ENCODE measurements around the gene BCAS1.

Gene BCAS1

GRCh38 chr20:54095824-54096223, 25.4 kb upstream of the BCAS1 start:
- H3K18ac ChIP-seq (ENCODE audit: low read length) = no peak overlapping the region
- no peak overlapping the region for H3K23ac ChIP-seq (ENCODE audit: low read length)
- H4K8ac ChIP-seq (ENCODE audit: low read depth, low read length) = no peak overlapping the region
- no peak overlapping the region for H2BK5ac ChIP-seq (ENCODE audit: low read depth, low read length, poor library complexity)
- H3K14ac ChIP-seq (ENCODE audit: low read length) = no peak overlapping the region
- H2BK12ac ChIP-seq (ENCODE audit: low read length) = no peak overlapping the region
- H3K27me3 ChIP-seq (ENCODE audit: insufficient read depth, low read length) = no peaks in the 10 kb centered on the region
- no peaks in the 10 kb centered on the region for H3K79me2 ChIP-seq (ENCODE audit: control insufficient read depth, insufficient read depth, low read length, poor library complexity)
- H3K27ac ChIP-seq (ENCODE audit: low read depth, low read length) = no peak overlapping the region
- no peak overlapping the region for H3K9ac ChIP-seq (ENCODE audit: low read length)
- H3K4me3 ChIP-seq (ENCODE audit: low read depth, low read length) = no peak overlapping the region
- H2AFZ ChIP-seq (ENCODE audit: insufficient read depth, low read length, poor library complexity) = no peak overlapping the region
- H2BK120ac ChIP-seq (ENCODE audit: insufficient read depth, low read length, poor library complexity) = no peak overlapping the region
- H4K91ac ChIP-seq (ENCODE audit: low read depth, low read length) = no peak overlapping the region
- H3K9me3 ChIP-seq (ENCODE audit: insufficient read depth, low read depth, low read length) = no peaks in the 10 kb centered on the region
- H3K4ac ChIP-seq (ENCODE audit: low read depth, low read length) = no peak overlapping the region
- H4K12ac ChIP-seq (ENCODE audit: low read depth, low read length) = no peak overlapping the region
- H3K79me1 ChIP-seq (ENCODE audit: low read length) = no peaks in the 10 kb centered on the region
- no CpG with 5 or more reads among the region's 1 CpG for WGBS (ENCODE audit: extremely low coverage, insufficient coverage, insufficient read length)
- no peaks in the 10 kb centered on the region for H3K36me3 ChIP-seq (ENCODE audit: control insufficient read depth in 1 of 2, insufficient read depth in 2 of 2, low read length in 2 of 2)
- no peak overlapping the region for H2AK5ac ChIP-seq (ENCODE audit: low read length)
- no peak overlapping the region for H3K4me2 ChIP-seq (ENCODE audit: low read length)
- DNase-seq = no peak
- H3K4me1 ChIP-seq (ENCODE audit: control insufficient read depth in 1 of 2, insufficient read depth in 2 of 2, low read length in 2 of 2) = peaks cover 0 to 3% of the 10 kb centered on the region in 2 experiments

DNA sequence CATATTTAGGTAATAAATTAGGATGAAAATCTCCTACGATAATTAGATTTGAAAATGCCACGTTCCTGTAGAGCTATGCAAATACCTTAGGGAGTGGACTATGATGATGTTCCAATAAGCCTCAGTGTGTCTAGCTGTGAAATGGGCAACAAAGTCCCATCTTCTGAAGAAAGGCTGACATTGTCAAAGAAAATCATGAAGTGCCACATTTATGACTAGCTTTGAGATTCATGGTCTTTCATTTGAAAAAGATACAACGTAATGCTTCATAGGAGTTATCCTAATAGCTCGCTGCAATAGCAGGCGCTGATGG, 23.8 kb upstream of the BCAS1 start:
- Histone ChIP-seq H3K4me2 (ENCODE audit: low read length) (no peak overlapping the region), H3K9ac (ENCODE audit: low read length) (no peak overlapping the region), H3K4ac (ENCODE audit: low read depth, low read length) (no peak overlapping the region), H2BK5ac (ENCODE audit: low read depth, low read length, poor library complexity) (no peak overlapping the region), H2AFZ (ENCODE audit: insufficient read depth, low read length, poor library complexity) (no peak overlapping the region), H3K27me3 (ENCODE audit: insufficient read depth, low read length) (no peaks in the 10 kb centered on the region), H2BK12ac (ENCODE audit: low read length) (no peak overlapping the region), H4K8ac (ENCODE audit: low read depth, low read length) (no peak overlapping the region), H3K79me1 (ENCODE audit: low read length) (no peaks in the 10 kb centered on the region), H2BK120ac (ENCODE audit: insufficient read depth, low read length, poor library complexity) (no peak overlapping the region), H3K9me3 (ENCODE audit: insufficient read depth, low read depth, low read length) (peaks cover 3% of the 10 kb centered on the region), H3K23ac (ENCODE audit: low read length) (no peak overlapping the region), H3K79me2 (ENCODE audit: control insufficient read depth, insufficient read depth, low read length, poor library complexity) (no peaks in the 10 kb centered on the region), H3K27ac (ENCODE audit: low read depth, low read length) (no peak overlapping the region), H3K36me3 (ENCODE audit: control insufficient read depth in 1 of 2, insufficient read depth in 2 of 2, low read length in 2 of 2) (no peaks in the 10 kb centered on the region), H3K14ac (ENCODE audit: low read length) (no peak overlapping the region), H3K4me1 (ENCODE audit: control insufficient read depth in 1 of 2, insufficient read depth in 2 of 2, low read length in 2 of 2) (peaks cover 0 to 3% of the 10 kb centered on the region in 2 experiments), H2AK5ac (ENCODE audit: low read length) (no peak overlapping the region), H3K18ac (ENCODE audit: low read length) (no peak overlapping the region), H3K4me3 (ENCODE audit: low read depth, low read length) (no peak overlapping the region), H4K91ac (ENCODE audit: low read depth, low read length) (no peak overlapping the region), H4K12ac (ENCODE audit: low read depth, low read length) (no peak overlapping the region)
- no CpG with 5 or more reads among the region's 5 CpGs for WGBS (ENCODE audit: extremely low coverage, insufficient coverage, insufficient read length)
- no peak for DNase-seq

- no peak overlapping the region for H2BK120ac ChIP-seq (ENCODE audit: insufficient read depth, low read length, poor library complexity)
- no peak overlapping the region for H3K4me2 ChIP-seq (ENCODE audit: low read length)
- H3K4ac ChIP-seq (ENCODE audit: low read depth, low read length) = no peak overlapping the region
- H3K18ac ChIP-seq (ENCODE audit: low read length) = no peak overlapping the region
- H3K4me1 ChIP-seq (ENCODE audit: control insufficient read depth in 1 of 2, insufficient read depth in 2 of 2, low read length in 2 of 2) = peaks cover 0 to 3% of the 10 kb centered on the region in 2 experiments
- no peak for DNase-seq
- no peak overlapping the region for H2AFZ ChIP-seq (ENCODE audit: insufficient read depth, low read length, poor library complexity)
- no peaks in the 10 kb centered on the region for H3K79me1 ChIP-seq (ENCODE audit: low read length)
- H3K36me3 ChIP-seq (ENCODE audit: control insufficient read depth in 1 of 2, insufficient read depth in 2 of 2, low read length in 2 of 2) = no peaks in the 10 kb centered on the region
- no peak overlapping the region for H2AK5ac ChIP-seq (ENCODE audit: low read length)
- no peak overlapping the region for H3K27ac ChIP-seq (ENCODE audit: low read depth, low read length)
- H3K9ac ChIP-seq (ENCODE audit: low read length) = no peak overlapping the region
- no peak overlapping the region for H4K12ac ChIP-seq (ENCODE audit: low read depth, low read length)
- H4K8ac ChIP-seq (ENCODE audit: low read depth, low read length) = no peak overlapping the region
- H3K14ac ChIP-seq (ENCODE audit: low read length) = no peak overlapping the region
- no peak overlapping the region for H2BK5ac ChIP-seq (ENCODE audit: low read depth, low read length, poor library complexity)
- no peak overlapping the region for H2BK12ac ChIP-seq (ENCODE audit: low read length)
- WGBS (ENCODE audit: extremely low coverage, insufficient coverage, insufficient read length) = no CpG with 5 or more reads among the region's 9 CpGs
- H3K9me3 ChIP-seq (ENCODE audit: insufficient read depth, low read depth, low read length) = peaks cover 3% of the 10 kb centered on the region
- H3K27me3 ChIP-seq (ENCODE audit: insufficient read depth, low read length) = no peaks in the 10 kb centered on the region
- H3K79me2 ChIP-seq (ENCODE audit: control insufficient read depth, insufficient read depth, low read length, poor library complexity) = no peaks in the 10 kb centered on the region
- H3K23ac ChIP-seq (ENCODE audit: low read length) = no peak overlapping the region
- H3K4me3 ChIP-seq (ENCODE audit: low read depth, low read length) = no peak overlapping the region
- H4K91ac ChIP-seq (ENCODE audit: low read depth, low read length) = no peak overlapping the region
These were observed 23.3 kb upstream of the BCAS1 start for GRCh38 chr20:54093423-54094267.

- Histone ChIP-seq H4K8ac (ENCODE audit: low read depth, low read length) (no peak overlapping the region), H3K9me3 (ENCODE audit: insufficient read depth, low read depth, low read length) (peaks cover 3% of the 10 kb centered on the region), H3K18ac (ENCODE audit: low read length) (no peak overlapping the region), H3K14ac (ENCODE audit: low read length) (no peak overlapping the region), H4K12ac (ENCODE audit: low read depth, low read length) (no peak overlapping the region), H2BK120ac (ENCODE audit: insufficient read depth, low read length, poor library complexity) (no peak overlapping the region), H3K4ac (ENCODE audit: low read depth, low read length) (no peak overlapping the region), H2BK5ac (ENCODE audit: low read depth, low read length, poor library complexity) (no peak overlapping the region), H4K91ac (ENCODE audit: low read depth, low read length) (no peak overlapping the region), H3K4me3 (ENCODE audit: low read depth, low read length) (no peak overlapping the region), H3K79me2 (ENCODE audit: control insufficient read depth, insufficient read depth, low read length, poor library complexity) (no peaks in the 10 kb centered on the region), H3K23ac (ENCODE audit: low read length) (no peak overlapping the region), H3K9ac (ENCODE audit: low read length) (no peak overlapping the region), H3K4me1 (ENCODE audit: control insufficient read depth in 1 of 2, insufficient read depth in 2 of 2, low read length in 2 of 2) (peaks cover 0 to under 1% of the 10 kb centered on the region in 2 experiments), H3K4me2 (ENCODE audit: low read length) (no peak overlapping the region), H3K79me1 (ENCODE audit: low read length) (no peaks in the 10 kb centered on the region), H2AFZ (ENCODE audit: insufficient read depth, low read length, poor library complexity) (no peak overlapping the region), H3K36me3 (ENCODE audit: control insufficient read depth in 1 of 2, insufficient read depth in 2 of 2, low read length in 2 of 2) (no peaks in the 10 kb centered on the region), H2AK5ac (ENCODE audit: low read length) (no peak overlapping the region), H3K27ac (ENCODE audit: low read depth, low read length) (no peak overlapping the region), H3K27me3 (ENCODE audit: insufficient read depth, low read length) (no peaks in the 10 kb centered on the region), H2BK12ac (ENCODE audit: low read length) (no peak overlapping the region)
- WGBS (ENCODE audit: extremely low coverage, insufficient coverage, insufficient read length) = no CpG with 5 or more reads among the region's 2 CpGs
- DNase-seq = no peak
These were observed 21.6 kb upstream of the BCAS1 start for GRCh38 chr20:54092021-54092420.

Measured in trophoblast cell (in vitro differentiated cells and primary cell).